H9 (cell line): ENCODE data around the gene LUZP2. TPM values are rescaled to one million over a fixed set of nuclear protein-coding genes. Genes with fewer than 3 reads are reported as not detected.

ENCODE experiments used
- DNase-seq: peaks from one replicate; pipeline ENCODE4 v3.0.0-alpha.2; 2017
- H2AFZ ChIP-seq: one replicate; pipeline ENCODE4 v1.6.1; 2013; ENCODE audit warnings: mild to moderate bottlenecking, low read length, control low read depth, moderate library complexity
- H2AK5ac ChIP-seq: 2 replicates; pipeline ENCODE4 v1.6.1; 2013; ENCODE audit warnings: low read length, control low read depth, mixed read lengths; ENCODE audit not compliant: insufficient read length
- H2BK120ac ChIP-seq: one replicate; pipeline ENCODE4 v1.6.1; 2013; ENCODE audit warnings: low read depth, mild to moderate bottlenecking, low read length, control low read depth, inconsistent platforms; ENCODE audit not compliant: poor library complexity, severe bottlenecking
- H2BK12ac ChIP-seq: 2 replicates; pipeline ENCODE4 v1.6.1; 2013; ENCODE audit warnings: low read length, control low read depth, mixed read lengths, low read depth; ENCODE audit not compliant: insufficient read length
- H2BK15ac ChIP-seq: 2 replicates; pipeline ENCODE4 v1.6.1; 2013; ENCODE audit warnings: low read depth, low read length, control low read depth
- H2BK20ac ChIP-seq: one replicate; pipeline ENCODE4 v1.6.1; 2013; ENCODE audit warnings: low read depth, mild to moderate bottlenecking, low read length, control low read depth, inconsistent platforms; ENCODE audit not compliant: poor library complexity, severe bottlenecking
- H2BK5ac ChIP-seq: 2 replicates; pipeline ENCODE4 v1.6.1; 2013; ENCODE audit warnings: low read length, control low read depth, mixed read lengths; ENCODE audit not compliant: insufficient read length
- H3K14ac ChIP-seq: 2 replicates; pipeline ENCODE4 v1.6.1; 2013; ENCODE audit warnings: low read length, control low read depth; ENCODE audit not compliant: insufficient read depth
- H3K18ac ChIP-seq: 2 replicates; pipeline ENCODE4 v1.6.1; 2013; ENCODE audit warnings: low read depth, mild to moderate bottlenecking, mixed read lengths, low read length, control low read depth; ENCODE audit not compliant: insufficient read length
- H3K23ac ChIP-seq: 2 replicates; pipeline ENCODE4 v1.6.1; 2013; ENCODE audit warnings: low read length, control low read depth, mixed read lengths, low read depth; ENCODE audit not compliant: insufficient read length
- H3K23me2 ChIP-seq: 2 replicates; pipeline ENCODE4 v1.6.1; 2013; ENCODE audit warnings: low read depth, mild to moderate bottlenecking, mixed read lengths, low read length, control low read depth; ENCODE audit not compliant: insufficient read length, poor library complexity, severe bottlenecking
- H3K27ac ChIP-seq: 2 replicates; pipeline ENCODE4 v1.5.1; 2013; ENCODE audit warnings: low read length, control low read depth, mixed read lengths, low read depth; ENCODE audit not compliant: insufficient read length
- H3K27me3 ChIP-seq: 2 replicates; pipeline ENCODE4 v1.6.1; 2013; ENCODE audit warnings: low read length, control low read depth, inconsistent platforms; ENCODE audit not compliant: insufficient read depth
- H3K4ac ChIP-seq: 2 replicates; pipeline ENCODE4 v1.6.1; 2013; ENCODE audit warnings: low read depth, mild to moderate bottlenecking, control low read depth, inconsistent platforms, low read length, moderate library complexity
- H3K4me1 ChIP-seq: 2 replicates; pipeline ENCODE4 v1.6.1; 2013; ENCODE audit warnings: low read length, control low read depth, inconsistent platforms; ENCODE audit not compliant: insufficient read depth
- H3K4me2 ChIP-seq: 2 replicates; pipeline ENCODE4 v1.6.1; 2013; ENCODE audit warnings: low read length, control low read depth, mixed read lengths; ENCODE audit not compliant: insufficient read length, insufficient read depth
- H3K56ac ChIP-seq: 2 replicates; pipeline ENCODE4 v1.6.1; 2013; ENCODE audit warnings: low read depth, mild to moderate bottlenecking, mixed read lengths, low read length, control low read depth; ENCODE audit not compliant: insufficient read length
- H3K79me1 ChIP-seq: 2 replicates; pipeline ENCODE4 v1.6.1; 2013; ENCODE audit warnings: low read depth, mild to moderate bottlenecking, moderate library complexity, low read length, control low read depth, inconsistent platforms; ENCODE audit not compliant: insufficient read depth, poor library complexity, severe bottlenecking
- H3K79me2 ChIP-seq: 2 replicates; pipeline ENCODE4 v1.6.1; 2013; ENCODE audit warnings: low read length, control low read depth, inconsistent platforms; ENCODE audit not compliant: insufficient read depth
- H3K9ac ChIP-seq: 2 replicates; pipeline ENCODE4 v1.6.1; 2013; ENCODE audit warnings: low read length, control low read depth, mixed read lengths; ENCODE audit not compliant: insufficient read length; ENCODE audit errors: extremely low read depth
- H3K9me3 ChIP-seq: one replicate; pipeline ENCODE4 v1.6.1; 2013; ENCODE audit warnings: low read depth, low read length, inconsistent platforms; ENCODE audit not compliant: control insufficient read depth
- H3T11ph ChIP-seq: one replicate; pipeline ENCODE4 v1.6.1; 2013; ENCODE audit warnings: mild to moderate bottlenecking, low read length, control low read depth, inconsistent platforms
- H4K20me1 ChIP-seq: one replicate; pipeline ENCODE4 v1.6.1; 2013; ENCODE audit not compliant: control insufficient read depth, insufficient read length, insufficient read depth
- H4K5ac ChIP-seq: 2 replicates; pipeline ENCODE4 v1.6.1; 2013; ENCODE audit warnings: low read depth, mild to moderate bottlenecking, mixed read lengths, low read length, control low read depth; ENCODE audit not compliant: insufficient read length
- H4K8ac ChIP-seq: replicated peaks from 2 replicates; pipeline ENCODE4 v1.6.1; 2013; ENCODE audit warnings: low read length, control low read depth, mixed read lengths, low read depth; ENCODE audit not compliant: insufficient read length
- H4K91ac ChIP-seq: 2 replicates; pipeline ENCODE4 v1.6.1; 2013; ENCODE audit warnings: low read depth, mild to moderate bottlenecking, moderate library complexity, mixed read lengths, low read length, control low read depth; ENCODE audit not compliant: insufficient read length
- H3K27ac Mint-ChIP-seq, 3 experiments: 2 replicates in 2 of 3; 3 replicates in 1 of 3; pipeline ENCODE4 v1.8.0; 2020 to 2021; ENCODE audit warnings: mixed read lengths in 3 of 3, mild to moderate bottlenecking in 1 of 3, moderate library complexity in 1 of 3
- H3K27me3 Mint-ChIP-seq: 2 replicates; pipeline ENCODE4 v1.8.0; 2021; ENCODE audit warnings: low read depth, mild to moderate bottlenecking, moderate library complexity, mixed read lengths
- H3K36me3 Mint-ChIP-seq, 3 experiments: 2 replicates in 2 of 3; 3 replicates in 1 of 3; pipeline ENCODE4 v1.8.0; 2020 to 2021; ENCODE audit warnings: low read depth in 3 of 3, mixed read lengths in 3 of 3; ENCODE audit not compliant: insufficient read depth in 1 of 3
- H3K4me1 Mint-ChIP-seq, 2 experiments: 2 replicates each; pipeline ENCODE4 v1.8.0; 2020; ENCODE audit warnings: mixed read lengths in 2 of 2
- H3K4me3 Mint-ChIP-seq, 2 experiments: 2 replicates in 1 of 2; 3 replicates in 1 of 2; pipeline ENCODE4 v1.8.0; 2020 to 2021; ENCODE audit warnings: mild to moderate bottlenecking in 2 of 2, mixed read lengths in 2 of 2, moderate library complexity in 1 of 2
- H3K9me3 Mint-ChIP-seq, 2 experiments: 2 replicates in 1 of 2; 3 replicates in 1 of 2; pipeline ENCODE4 v1.8.0; 2020; ENCODE audit warnings: mild to moderate bottlenecking in 2 of 2, mixed read lengths in 2 of 2, moderate library complexity in 1 of 2
- WGBS: extraction: QIAGEN DNeasy Blood & Tissue Kit; methylation state at CpG from one replicate; pipeline ENCODE4 v1.1.7; 2013; ENCODE audit warnings: missing lambda C conversion rate, low lambda C conversion rate, mixed read lengths; ENCODE audit not compliant: insufficient read length; ENCODE audit errors: extremely low coverage; 5-methylcytosine and 5-hydroxymethylcytosine counted together
- total RNA-seq: library from RNA; stranded (reverse); gene quantifications from 2 replicates; pipeline ENCODE4 v1.2.1, GENCODE V29; 2021
- TF ChIP-seq, protein P1 (sequence below): fragments of 200-600 bp; sonication (generic); conservative IDR thresholded peaks from 3 replicates; pipeline ENCODE4 v1.8.0; 2021; ENCODE audit warnings: antibody characterized with exemption, mild to moderate bottlenecking

Gene LUZP2
- total RNA-seq, 1 experiment from 2014 or later, result 25.4 TPM

DNA sequence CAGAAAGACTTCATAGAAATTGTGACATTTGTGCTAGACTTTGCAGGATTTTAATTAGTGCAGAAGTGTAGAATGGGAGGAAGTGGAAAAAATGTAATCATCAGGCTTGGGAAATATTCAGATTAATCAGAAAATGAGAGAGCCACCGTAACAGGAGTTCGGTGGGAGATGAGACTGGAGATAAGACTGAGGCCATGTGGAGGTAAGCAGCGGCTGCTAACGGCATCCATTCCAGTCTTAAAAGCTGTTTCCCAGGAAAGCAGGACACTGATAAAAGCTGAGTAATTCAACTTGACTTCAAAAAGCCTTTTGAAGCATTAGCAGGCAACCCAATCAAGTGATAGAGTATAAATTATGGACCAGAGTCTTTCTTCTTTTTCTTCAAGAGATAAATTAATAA, 369.9 kb downstream of the LUZP2 start:
- no peak overlapping the region for H3T11ph ChIP-seq
- H2BK12ac ChIP-seq, result no peak overlapping the region
- Mint-ChIP-seq H3K4me1 (no peaks in the 10 kb centered on the region), H3K27ac (no peak overlapping the region; a peak in 1 of 7 replicates), H3K36me3 (peaks cover 7 to 16% (median 9%) of the 10 kb centered on the region in 3 experiments), H3K9me3 (peaks cover 13 to 16% of the 10 kb centered on the region in 2 experiments; a peak in 4 of 5 replicates), H3K4me3 (no peak overlapping the region), H3K27me3 (no peaks in the 10 kb centered on the region)
- no peak overlapping the region for H4K8ac ChIP-seq
- no peak overlapping the region for H2BK15ac ChIP-seq
- H3K56ac ChIP-seq, result no peak overlapping the region
- H3K23me2 ChIP-seq, result no peaks in the 10 kb centered on the region
- H2BK20ac ChIP-seq, result no peak overlapping the region
- no peak overlapping the region for H3K9ac ChIP-seq
- H3K4me1 ChIP-seq, result no peaks in the 10 kb centered on the region
- peaks cover 4% of the 10 kb centered on the region for H3K9me3 ChIP-seq
- no peak overlapping the region for H3K27ac ChIP-seq
- H3K4me2 ChIP-seq, result no peak overlapping the region
- H3K79me2 ChIP-seq, result no peaks in the 10 kb centered on the region
- no peaks in the 10 kb centered on the region for H3K27me3 ChIP-seq
- H4K91ac ChIP-seq, result no peak overlapping the region
- no peak overlapping the region for H3K14ac ChIP-seq
- H4K20me1 ChIP-seq, result no peaks in the 10 kb centered on the region
- H2BK5ac ChIP-seq, result no peak overlapping the region
- H4K5ac ChIP-seq, result no peak overlapping the region
- no peak overlapping the region for H2AFZ ChIP-seq
- no peak overlapping the region for H2AK5ac ChIP-seq
- H3K23ac ChIP-seq, result no peak overlapping the region
- no CpG with 5 or more reads among the region's 4 CpGs for WGBS
- H3K4ac ChIP-seq, result no peak overlapping the region
- no peaks in the 10 kb centered on the region for H3K79me1 ChIP-seq
- no peak for DNase-seq
- no peak overlapping the region for H3K18ac ChIP-seq
- TF ChIP-seq, protein P1, sequence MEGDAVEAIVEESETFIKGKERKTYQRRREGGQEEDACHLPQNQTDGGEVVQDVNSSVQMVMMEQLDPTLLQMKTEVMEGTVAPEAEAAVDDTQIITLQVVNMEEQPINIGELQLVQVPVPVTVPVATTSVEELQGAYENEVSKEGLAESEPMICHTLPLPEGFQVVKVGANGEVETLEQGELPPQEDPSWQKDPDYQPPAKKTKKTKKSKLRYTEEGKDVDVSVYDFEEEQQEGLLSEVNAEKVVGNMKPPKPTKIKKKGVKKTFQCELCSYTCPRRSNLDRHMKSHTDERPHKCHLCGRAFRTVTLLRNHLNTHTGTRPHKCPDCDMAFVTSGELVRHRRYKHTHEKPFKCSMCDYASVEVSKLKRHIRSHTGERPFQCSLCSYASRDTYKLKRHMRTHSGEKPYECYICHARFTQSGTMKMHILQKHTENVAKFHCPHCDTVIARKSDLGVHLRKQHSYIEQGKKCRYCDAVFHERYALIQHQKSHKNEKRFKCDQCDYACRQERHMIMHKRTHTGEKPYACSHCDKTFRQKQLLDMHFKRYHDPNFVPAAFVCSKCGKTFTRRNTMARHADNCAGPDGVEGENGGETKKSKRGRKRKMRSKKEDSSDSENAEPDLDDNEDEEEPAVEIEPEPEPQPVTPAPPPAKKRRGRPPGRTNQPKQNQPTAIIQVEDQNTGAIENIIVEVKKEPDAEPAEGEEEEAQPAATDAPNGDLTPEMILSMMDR, result no peak
- H2BK120ac ChIP-seq, result no peak overlapping the region
